ENCODE results near the gene ELMO1. TPM values are rescaled to one million over a fixed set of nuclear protein-coding genes. Genes with fewer than 3 reads are reported as not detected.

The ELMO1 gene
- total RNA-seq, 1 donor from 2014 or later: 66.1 TPM

- Mint-ChIP-seq H3K4me3 (ENCODE audit: low read depth) (no peak overlapping the region), H3K36me3 (ENCODE audit: insufficient read depth) (peaks cover 6% of the 10 kb centered on the region), H3K9me3 (ENCODE audit: low read depth) (peaks cover 2% of the 10 kb centered on the region), H3K4me1 (ENCODE audit: low read depth) (peaks cover 12% of the 10 kb centered on the region), H3K27ac (peak overlapping the region; percentile 83), H3K27me3 (no peaks in the 10 kb centered on the region)
- DNase-seq (ENCODE audit: low spot score, unreplicated experiment): no peak
- no peak for TF ChIP-seq CTCF (IDR thresholded peaks at IDR 0.05; ENCODE audit: unreplicated experiment)
Measured at GRCh38 chr7:37247861-37248260, 200.8 kb downstream of the ELMO1 start.

- TF ChIP-seq CTCF (IDR thresholded peaks at IDR 0.05; ENCODE audit: unreplicated experiment): no peak
- Mint-ChIP-seq H3K4me3 (ENCODE audit: low read depth) (no peak overlapping the region), H3K27ac (no peak overlapping the region), H3K9me3 (ENCODE audit: low read depth) (peaks cover 3% of the 10 kb centered on the region), H3K4me1 (ENCODE audit: low read depth) (peaks cover 12% of the 10 kb centered on the region), H3K27me3 (no peaks in the 10 kb centered on the region), H3K36me3 (ENCODE audit: insufficient read depth) (peaks cover 8% of the 10 kb centered on the region)
- DNase-seq (ENCODE audit: low spot score, unreplicated experiment): no peak
Measured at GRCh38 chr7:37245590-37245989, 203.1 kb downstream of the ELMO1 start.

DNA sequence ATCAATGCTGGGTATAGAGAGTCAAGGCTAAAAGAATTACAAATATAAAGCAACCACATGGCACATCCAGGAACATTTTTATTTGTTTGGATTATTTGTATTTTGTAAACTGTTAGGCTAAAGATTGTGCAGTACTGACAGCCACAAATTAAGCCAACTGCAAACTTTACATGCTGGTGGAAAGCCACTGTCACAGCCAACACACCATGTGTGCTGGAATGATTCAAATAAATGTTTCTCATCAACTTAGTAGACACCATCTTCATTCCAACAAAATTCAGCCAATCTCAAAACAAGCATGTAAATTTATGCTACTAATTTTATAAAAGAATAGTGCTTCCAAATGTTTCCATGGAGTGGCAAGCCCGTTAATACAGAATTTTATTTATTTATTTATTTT lies 211.8 kb downstream of the ELMO1 start:
- no peak for TF ChIP-seq CTCF (IDR thresholded peaks at IDR 0.05; ENCODE audit: unreplicated experiment)
- H3K27me3 Mint-ChIP-seq: no peaks in the 10 kb centered on the region
- H3K4me1 Mint-ChIP-seq (ENCODE audit: low read depth): peaks cover 2% of the 10 kb centered on the region
- H3K9me3 Mint-ChIP-seq (ENCODE audit: low read depth): peaks cover 5% of the 10 kb centered on the region
- DNase-seq (ENCODE audit: low spot score, unreplicated experiment): no peak
- no peak overlapping the region for H3K27ac Mint-ChIP-seq
- peaks cover 7% of the 10 kb centered on the region for H3K36me3 Mint-ChIP-seq (ENCODE audit: insufficient read depth)
- no peak overlapping the region for H3K4me3 Mint-ChIP-seq (ENCODE audit: low read depth)

DNA sequence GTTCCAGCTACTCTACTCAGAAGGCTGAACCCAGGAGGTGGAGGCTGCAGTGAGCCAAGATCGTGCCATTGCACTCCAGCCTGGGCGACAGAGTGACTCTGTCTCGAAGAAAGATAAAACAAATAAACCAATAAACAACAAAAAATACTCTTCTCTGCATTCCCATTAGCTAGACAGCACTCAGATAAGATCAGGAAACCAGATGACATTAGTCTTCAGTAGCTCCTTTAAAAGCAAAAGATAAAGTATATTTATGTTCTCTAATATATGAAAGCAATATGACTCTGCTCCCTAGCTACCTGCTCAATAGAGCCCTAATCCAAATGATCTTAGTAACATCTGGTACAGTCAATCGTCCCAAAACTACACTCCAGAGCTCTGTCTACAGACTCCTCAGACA lies 212.9 kb downstream of the ELMO1 start:
- peaks cover 8% of the 10 kb centered on the region for H3K36me3 Mint-ChIP-seq (ENCODE audit: insufficient read depth)

GRCh38 chr7:37234928-37235327 lies 213.7 kb downstream of the ELMO1 start:
- H3K27me3 Mint-ChIP-seq: no peaks in the 10 kb centered on the region
- no peak for DNase-seq (ENCODE audit: low spot score, unreplicated experiment)
- TF ChIP-seq CTCF (IDR thresholded peaks at IDR 0.05; ENCODE audit: unreplicated experiment): peak; percentile 73
- peaks cover 3% of the 10 kb centered on the region for H3K9me3 Mint-ChIP-seq (ENCODE audit: low read depth)
- peaks cover 8% of the 10 kb centered on the region for H3K36me3 Mint-ChIP-seq (ENCODE audit: insufficient read depth)
- peaks cover 2% of the 10 kb centered on the region for H3K4me1 Mint-ChIP-seq (ENCODE audit: low read depth)
- H3K4me3 Mint-ChIP-seq (ENCODE audit: low read depth): no peak overlapping the region
- no peak overlapping the region for H3K27ac Mint-ChIP-seq

More for the DNA sequence above, 212.9 kb downstream of the ELMO1 start:
- H3K4me1 Mint-ChIP-seq (ENCODE audit: low read depth): peaks cover 2% of the 10 kb centered on the region
- no peak for TF ChIP-seq CTCF (IDR thresholded peaks at IDR 0.05; ENCODE audit: unreplicated experiment)
- H3K4me3 Mint-ChIP-seq (ENCODE audit: low read depth): no peak overlapping the region
- no peak for DNase-seq (ENCODE audit: low spot score, unreplicated experiment)
- H3K9me3 Mint-ChIP-seq (ENCODE audit: low read depth): peaks cover 3% of the 10 kb centered on the region
- no peaks in the 10 kb centered on the region for H3K27me3 Mint-ChIP-seq
- H3K27ac Mint-ChIP-seq: no peak overlapping the region
